ENCODE measurements around the gene MRAS.

Gene MRAS

DNA sequence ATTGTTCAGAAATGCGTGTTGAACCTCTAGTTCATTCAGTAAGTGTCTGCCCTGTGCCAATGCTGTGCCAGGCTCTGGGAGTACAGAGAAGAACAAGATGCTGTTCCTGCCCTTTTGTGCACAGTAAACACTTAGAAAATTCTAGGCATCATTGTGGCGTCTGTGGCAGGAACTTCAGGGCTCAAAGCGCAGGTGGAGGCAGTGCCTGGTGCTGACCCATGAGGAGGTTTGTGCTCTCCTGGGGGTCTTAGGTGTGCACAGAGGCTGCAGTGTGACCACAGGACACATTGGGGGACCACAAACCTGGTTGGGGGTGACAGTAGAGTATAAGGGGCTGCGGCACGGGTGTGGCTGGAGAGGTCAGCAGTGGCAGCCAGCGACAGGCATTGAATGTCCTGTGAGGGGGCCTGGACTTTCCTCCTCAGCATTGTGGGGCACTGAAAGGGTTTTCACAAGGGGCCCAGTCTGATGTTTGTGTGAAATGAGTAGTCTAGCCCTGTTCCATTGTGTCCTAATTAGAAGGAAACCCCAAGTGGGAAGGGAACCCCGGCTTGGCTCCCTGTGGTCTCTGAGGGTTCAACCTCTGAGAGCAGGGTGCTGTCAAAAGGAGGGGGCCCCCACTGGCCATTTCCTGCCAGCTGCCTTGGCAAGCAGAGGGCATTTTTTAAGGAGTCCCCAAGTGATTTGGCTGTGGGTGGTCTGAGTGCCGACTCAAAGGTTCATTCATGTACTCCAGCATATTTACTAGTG lies 20.9 kb downstream of the MRAS start:
- TF ChIP-seq, protein P1, sequence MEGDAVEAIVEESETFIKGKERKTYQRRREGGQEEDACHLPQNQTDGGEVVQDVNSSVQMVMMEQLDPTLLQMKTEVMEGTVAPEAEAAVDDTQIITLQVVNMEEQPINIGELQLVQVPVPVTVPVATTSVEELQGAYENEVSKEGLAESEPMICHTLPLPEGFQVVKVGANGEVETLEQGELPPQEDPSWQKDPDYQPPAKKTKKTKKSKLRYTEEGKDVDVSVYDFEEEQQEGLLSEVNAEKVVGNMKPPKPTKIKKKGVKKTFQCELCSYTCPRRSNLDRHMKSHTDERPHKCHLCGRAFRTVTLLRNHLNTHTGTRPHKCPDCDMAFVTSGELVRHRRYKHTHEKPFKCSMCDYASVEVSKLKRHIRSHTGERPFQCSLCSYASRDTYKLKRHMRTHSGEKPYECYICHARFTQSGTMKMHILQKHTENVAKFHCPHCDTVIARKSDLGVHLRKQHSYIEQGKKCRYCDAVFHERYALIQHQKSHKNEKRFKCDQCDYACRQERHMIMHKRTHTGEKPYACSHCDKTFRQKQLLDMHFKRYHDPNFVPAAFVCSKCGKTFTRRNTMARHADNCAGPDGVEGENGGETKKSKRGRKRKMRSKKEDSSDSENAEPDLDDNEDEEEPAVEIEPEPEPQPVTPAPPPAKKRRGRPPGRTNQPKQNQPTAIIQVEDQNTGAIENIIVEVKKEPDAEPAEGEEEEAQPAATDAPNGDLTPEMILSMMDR (IDR thresholded peaks at IDR 0.05; ENCODE audit: low read depth, low read length) = no peak
- H3K4me3 ChIP-seq (ENCODE audit: low read depth, low read length) = no peak overlapping the region
- in situ Hi-C loops (cut with HindIII; ENCODE audit: low sequenced_read_pairs) = no loop called here
- DNase-seq (ENCODE audit: low read depth, low spot score) = no peak

GRCh38 chr3:138370321-138370720 lies 21.9 kb downstream of the MRAS start:
- no peak for DNase-seq (ENCODE audit: low read depth, low spot score)
- TF ChIP-seq, protein P1 (IDR thresholded peaks at IDR 0.05; ENCODE audit: low read depth, low read length) = no peak
- H3K4me3 ChIP-seq (ENCODE audit: low read depth, low read length) = no peak overlapping the region
- in situ Hi-C loops (cut with HindIII; ENCODE audit: low sequenced_read_pairs) = no loop called here

DNA sequence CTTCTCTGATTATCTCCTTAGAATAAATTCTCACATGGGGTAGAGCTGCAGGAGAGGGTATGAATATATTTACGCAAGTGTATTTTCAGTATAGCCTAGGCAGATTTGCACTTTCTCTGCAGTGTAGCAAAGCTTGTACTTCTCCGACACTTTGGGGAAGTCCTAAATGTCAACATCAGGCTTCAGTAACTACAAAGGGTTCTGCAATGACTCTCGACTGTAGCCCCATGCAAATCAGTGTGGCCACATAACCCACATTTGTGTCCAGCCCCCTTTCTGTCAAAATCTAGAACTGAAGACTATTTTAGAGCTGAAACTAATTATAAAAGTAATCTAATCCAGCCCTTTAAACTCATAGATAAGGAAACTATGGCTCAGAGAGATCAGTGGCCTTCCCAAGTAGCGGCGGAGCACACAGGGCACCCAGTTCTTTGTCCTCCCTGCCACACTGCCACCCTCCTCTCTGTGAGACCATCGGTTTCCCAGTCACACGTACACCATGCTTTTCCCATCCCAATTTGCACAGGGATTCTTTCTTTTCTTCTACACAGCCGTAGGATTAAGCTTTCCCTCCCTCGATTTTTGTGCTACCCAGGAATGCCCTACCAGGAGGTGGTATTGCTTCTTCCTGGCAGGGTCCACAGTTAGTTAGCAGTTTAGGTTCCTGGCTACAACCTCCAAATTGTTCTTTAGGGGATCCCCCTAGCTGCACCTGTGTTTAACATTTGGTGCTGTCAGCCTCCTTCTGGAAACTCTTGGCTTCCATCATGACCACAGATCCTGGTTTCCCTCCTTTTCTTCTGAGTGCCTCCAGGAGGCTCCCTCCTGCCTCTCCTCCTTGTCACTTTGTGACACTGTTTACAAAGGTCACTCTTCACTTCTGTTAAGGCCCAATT lies 22.9 kb downstream of the MRAS start:
- H3K4me3 ChIP-seq (ENCODE audit: low read depth, low read length) = no peak overlapping the region
- in situ Hi-C loops (cut with HindIII; ENCODE audit: low sequenced_read_pairs) = no loop called here
- TF ChIP-seq, protein P1 (IDR thresholded peaks at IDR 0.05; ENCODE audit: low read depth, low read length) = no peak
- no peak for DNase-seq (ENCODE audit: low read depth, low spot score)

DNA sequence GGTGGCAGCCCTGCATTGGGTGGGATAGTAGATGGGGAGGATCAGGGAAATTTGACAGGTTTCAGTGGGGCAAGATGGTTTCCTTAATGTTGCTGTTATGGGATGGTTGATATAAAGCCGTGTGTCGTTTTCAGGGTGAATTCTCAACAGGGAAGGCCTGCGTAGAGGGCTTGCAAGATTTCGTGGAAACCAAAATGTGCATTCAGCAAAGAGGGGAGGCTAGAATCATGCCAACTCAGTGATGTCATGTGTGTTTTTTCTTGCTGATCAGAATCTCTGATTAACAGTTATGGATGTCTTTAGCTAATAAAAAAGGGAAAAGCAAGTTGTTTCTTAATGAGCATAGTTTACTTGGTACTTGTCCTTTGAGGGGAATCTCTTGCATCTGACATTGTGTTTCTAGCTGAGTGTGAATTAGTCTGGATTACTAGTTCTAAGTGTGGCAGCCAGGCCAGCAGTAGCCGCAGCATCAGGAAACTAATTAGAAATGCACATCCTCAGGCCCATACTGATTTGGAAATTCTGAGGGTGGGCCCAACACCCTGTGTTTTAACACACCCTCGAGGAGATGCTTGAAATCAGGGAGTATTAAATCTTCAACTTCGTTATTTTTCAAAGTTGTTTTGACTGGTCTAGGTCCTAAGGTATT lies 24.8 kb downstream of the MRAS start:
- TF ChIP-seq, protein P1 (IDR thresholded peaks at IDR 0.05; ENCODE audit: low read depth, low read length) = no peak
- H3K4me3 ChIP-seq (ENCODE audit: low read depth, low read length) = no peak overlapping the region
- DNase-seq (ENCODE audit: low read depth, low spot score) = no peak
- in situ Hi-C loops (cut with HindIII; ENCODE audit: low sequenced_read_pairs) = no loop called here

DNA sequence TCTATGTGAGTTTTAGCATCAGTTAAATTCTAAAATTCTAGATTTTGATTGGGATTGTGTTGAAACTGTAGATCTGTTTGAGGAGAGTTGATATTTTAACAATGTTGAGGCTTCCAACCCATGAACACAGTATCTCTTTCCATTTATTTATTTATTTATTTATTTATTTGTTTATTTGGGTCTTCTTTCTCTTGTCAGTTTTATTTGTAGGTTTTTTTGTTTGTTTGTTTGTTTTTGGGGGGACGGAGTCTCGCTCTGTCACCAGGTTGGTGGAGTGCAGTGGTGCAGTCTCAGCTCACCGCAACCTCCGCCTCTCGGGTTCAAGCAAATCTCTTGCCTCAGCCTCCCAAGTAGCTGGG lies 25.3 kb downstream of the MRAS start:
- TF ChIP-seq, protein P1 (IDR thresholded peaks at IDR 0.05; ENCODE audit: low read depth, low read length) = no peak
- H3K4me3 ChIP-seq (ENCODE audit: low read depth, low read length) = no peak overlapping the region
- in situ Hi-C loops (cut with HindIII; ENCODE audit: low sequenced_read_pairs) = no loop called here
- DNase-seq (ENCODE audit: low read depth, low spot score) = no peak

- H3K4me3 ChIP-seq (ENCODE audit: low read depth, low read length) = no peak overlapping the region
- in situ Hi-C loops (cut with HindIII; ENCODE audit: low sequenced_read_pairs) = no loop called here
- TF ChIP-seq, protein P1 (IDR thresholded peaks at IDR 0.05; ENCODE audit: low read depth, low read length) = no peak
- DNase-seq (ENCODE audit: low read depth, low spot score) = no peak
Observed at GRCh38 chr3:138374573-138375134, 26.3 kb downstream of the MRAS start.

Measured in astrocyte of the spinal cord (primary cell).